ENCODE measurements around the gene DDX17.

DDX17 gene

DNA sequence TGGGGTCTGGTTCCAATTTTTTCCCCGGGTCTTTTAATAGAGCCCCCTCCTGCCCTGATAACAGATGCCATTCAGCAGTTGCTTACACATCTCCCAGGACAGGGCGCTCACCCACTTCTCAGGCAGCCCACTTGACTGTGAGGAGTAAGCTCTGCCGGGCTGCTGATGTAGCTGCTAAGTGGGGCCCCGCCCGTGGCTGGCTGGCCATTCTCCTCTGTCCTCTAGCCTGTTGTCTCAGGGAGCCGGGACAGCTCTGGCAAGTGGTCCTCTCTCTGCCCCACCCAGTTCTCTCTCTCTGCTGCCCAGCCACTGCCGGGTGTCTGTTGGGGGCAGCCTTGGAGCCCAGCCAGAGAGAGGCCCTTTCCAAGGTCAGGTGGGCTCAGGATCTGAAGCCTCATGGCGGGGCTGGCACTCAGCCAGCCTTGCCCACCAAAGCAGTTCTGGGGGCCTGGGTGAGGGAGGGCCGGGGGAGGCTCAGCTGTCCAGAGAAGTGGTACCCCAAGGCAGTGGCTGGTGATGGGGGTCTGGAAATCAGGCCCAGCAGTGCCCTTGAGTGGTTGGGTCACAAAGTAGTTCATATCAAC lies 60.0 kb downstream of the DDX17 start:
- DNase-seq = no peak

- DNase-seq = no peak
Measured at GRCh38 chr22:38444783-38445182, 61.3 kb downstream of the DDX17 start.

DNA sequence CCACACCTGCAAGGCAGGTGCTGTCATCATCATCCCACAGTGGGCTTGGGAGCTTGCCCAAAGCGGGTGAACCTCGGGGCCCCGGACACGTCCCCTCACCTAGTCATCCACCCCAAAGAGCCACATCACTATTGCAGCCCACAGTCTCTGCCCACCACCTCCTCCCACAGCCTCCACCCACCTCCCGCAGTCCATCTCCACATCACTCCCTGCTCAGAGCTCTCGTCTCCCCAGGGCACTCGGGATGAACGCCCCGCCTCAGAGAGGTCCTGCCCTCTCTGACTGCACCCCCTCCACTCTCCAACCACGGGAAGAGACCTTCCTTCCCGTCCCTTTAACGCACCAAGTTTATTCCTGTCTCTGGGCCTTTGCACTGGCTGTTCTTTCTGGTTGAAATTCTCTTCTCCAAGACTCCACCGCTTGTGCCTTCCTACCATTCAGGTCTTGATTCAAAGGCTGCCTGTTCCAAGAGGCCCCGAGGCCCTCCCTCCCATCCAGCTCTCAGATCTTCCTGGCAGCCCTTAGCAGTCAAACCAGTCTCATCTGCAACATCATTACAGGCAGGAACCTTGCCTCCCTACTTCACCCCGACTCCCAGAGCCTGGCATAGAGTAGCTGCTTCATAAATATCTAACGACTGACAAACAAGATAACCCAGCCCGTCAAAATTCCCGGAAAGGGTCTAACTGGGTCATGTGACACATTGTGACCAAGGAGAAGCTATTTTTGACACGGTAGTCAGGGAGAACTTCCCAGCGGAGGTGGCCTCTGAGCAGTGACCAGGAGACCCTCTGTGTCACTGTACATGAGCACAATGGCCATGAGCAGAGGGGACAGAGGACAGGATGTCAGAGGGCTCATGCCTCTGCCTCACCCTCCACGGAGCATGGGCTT lies 62.2 kb downstream of the DDX17 start:
- no peak for DNase-seq

GRCh38 chr22:38442967-38443627 lies 63.0 kb downstream of the DDX17 start:
- DNase-seq = no peak

- no peak for DNase-seq
Measured at GRCh38 chr22:38441620-38442287, 64.4 kb downstream of the DDX17 start.

DNA sequence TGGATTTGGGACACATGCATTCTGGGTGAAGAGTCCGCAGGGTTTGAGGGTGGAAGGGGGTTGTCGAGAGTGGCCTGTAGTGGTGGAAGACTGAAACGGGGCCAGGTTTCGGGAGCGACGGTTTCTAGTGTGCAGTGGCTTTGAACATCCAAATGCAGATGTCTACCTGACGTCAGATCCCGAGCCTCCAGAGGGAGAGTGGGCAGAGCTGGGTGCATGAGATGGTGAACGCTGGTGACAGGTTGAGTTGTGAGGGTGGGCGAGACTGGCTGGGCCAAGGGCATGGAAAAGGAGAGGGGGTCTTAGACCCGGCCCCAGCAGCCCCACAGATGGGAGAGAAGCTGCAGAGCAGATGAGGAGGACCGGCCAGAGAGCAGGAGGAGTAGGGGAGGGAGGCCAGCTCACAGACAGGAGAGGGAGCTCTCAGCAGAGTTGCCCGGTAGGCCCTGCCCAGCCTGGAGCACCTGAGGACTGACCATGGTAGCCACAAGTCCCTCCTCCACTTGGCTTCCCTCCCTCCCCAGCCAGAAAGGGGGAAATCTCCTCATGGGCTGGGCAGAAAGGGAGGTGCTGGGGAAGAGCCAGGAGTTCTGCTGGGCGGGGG lies 65.3 kb downstream of the DDX17 start:
- no peak for DNase-seq

- no peak for DNase-seq
Measured at GRCh38 chr22:38437416-38437815, 68.7 kb downstream of the DDX17 start.

DNA sequence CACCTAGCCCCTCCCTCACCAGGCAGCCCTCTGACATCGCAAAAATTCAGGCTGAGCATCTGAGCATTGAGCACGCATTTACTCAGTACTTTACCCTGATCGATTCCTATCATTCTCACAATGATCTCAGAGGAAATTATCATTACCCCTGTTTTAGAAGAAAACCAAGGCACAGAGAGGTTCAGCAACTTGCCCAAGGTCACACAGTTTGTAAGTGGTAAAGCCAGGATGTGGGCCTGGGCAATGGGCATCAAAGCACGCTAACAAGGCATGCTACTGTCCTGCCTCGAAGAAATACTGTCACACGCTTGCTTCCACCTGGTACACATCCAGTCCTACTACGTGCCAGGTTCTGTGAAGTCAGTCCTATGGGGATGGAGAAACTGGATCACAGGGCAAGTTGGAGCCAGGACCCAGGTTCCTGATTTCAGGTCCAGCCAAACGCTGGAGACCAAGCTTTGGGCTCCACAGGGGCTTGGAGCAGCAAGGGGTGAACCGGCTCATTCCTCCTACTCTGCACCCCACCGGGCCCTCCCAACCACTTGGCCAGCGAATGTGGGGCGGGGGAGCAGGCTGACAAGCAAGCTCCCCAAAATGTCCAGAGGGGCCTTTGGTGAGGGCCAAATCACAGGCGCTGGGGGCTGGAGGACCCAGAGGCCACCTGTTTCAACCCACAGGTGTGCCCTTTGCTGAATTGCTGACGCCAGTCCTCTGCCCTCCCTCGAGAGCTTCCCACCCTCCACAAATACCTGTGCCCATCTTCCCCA lies 69.3 kb downstream of the DDX17 start:
- no peak for DNase-seq

GRCh38 chr22:38435965-38436364 lies 70.1 kb downstream of the DDX17 start:
- no peak for DNase-seq

- DNase-seq = no peak
Measured at GRCh38 chr22:38435010-38435409, 71.1 kb downstream of the DDX17 start.

DNA sequence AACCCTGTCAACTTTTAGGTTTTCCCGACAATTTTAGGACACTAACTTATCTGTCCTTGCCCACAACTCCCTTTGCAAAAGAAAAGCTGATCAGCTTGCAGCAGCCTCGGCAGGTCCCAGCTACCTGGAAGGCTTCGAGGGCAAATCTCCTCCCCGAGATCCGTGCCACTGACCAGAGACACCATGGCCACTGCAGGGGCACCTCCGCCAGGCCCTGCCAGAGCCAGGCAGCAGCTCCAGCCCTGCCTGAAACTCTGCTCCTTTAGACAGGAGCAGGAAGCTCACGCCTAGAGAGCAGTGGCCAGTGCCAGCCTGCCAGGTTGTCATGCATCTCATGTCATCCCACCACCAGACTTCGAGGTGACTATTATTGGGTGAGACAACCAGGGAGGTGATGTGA lies 72.2 kb downstream of the DDX17 start:
- no peak for DNase-seq
